Measurements from ENCODE around the gene GALK1.

GALK1 gene

GRCh38 chr17:75723171-75723930, 41.6 kb downstream of the GALK1 start:
- DNase-seq: no peak

GRCh38 chr17:75722542-75723095, 42.4 kb downstream of the GALK1 start:
- DNase-seq: no peak

GRCh38 chr17:75722076-75722475, 42.9 kb downstream of the GALK1 start:
- DNase-seq: no peak

GRCh38 chr17:75721463-75722011, 43.5 kb downstream of the GALK1 start:
- DNase-seq: no peak

- no peak for DNase-seq
Measured at GRCh38 chr17:75720656-75721462, 44.1 kb downstream of the GALK1 start, which contains the start of gene ITGB4. TSS of gene ITGB4 (plus strand) at chr17:75721459. CDS start at chr17:75724704, 3,245 bp downstream.

GRCh38 chr17:75719732-75720131, 45.3 kb downstream of the GALK1 start:
- no peak for DNase-seq

- no peak for DNase-seq
Measured at GRCh38 chr17:75712446-75712845, 52.5 kb downstream of the GALK1 start.

Data from right hindlimb (tissue), 1 donor.